HUDEP-2 (cell line): ENCODE data around the gene ROCK2.
A peak's percentile ranks its signal among the peaks of the same experiment; 100 is the strongest.

Experiments used
- DNase-seq, 76 experiments: peaks; one replicate each; lab custom pipeline; 2025; ENCODE audit not compliant: unreplicated experiment in 76 of 76; lab: John Stamatoyannopoulos, UW

The ROCK2 gene

DNA sequence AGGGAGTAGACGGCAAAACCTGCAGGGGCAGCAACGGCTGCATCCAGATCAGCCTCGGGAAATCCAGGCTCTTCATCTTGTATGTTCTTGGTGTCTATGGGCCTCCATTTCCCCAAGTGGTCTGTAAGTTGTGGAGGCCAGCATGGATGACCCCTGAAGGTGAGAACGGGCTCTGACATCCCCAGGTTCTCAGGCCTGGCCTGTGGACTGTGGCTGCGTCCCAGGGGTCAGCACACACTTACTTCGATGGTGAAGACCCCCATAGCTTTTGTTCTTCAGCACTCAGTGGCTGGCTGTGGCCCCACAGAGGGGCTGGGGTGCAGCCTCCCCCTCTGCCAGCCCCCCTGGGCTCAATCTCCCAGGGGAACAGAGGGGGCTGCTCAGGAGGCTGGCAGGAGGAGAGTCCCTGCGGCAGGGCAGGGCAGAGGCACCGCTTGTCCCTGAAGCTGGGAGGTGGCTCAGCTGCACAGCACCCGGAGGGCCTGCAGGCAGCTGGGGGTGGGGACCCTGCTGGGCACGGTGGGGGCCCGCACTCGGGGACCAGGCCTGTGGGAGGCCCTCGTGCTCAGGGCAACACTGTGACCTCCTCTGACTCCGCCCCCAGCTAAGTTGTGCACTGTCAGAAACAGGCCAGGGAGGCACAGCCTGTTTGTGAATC, 185.4 kb downstream of the ROCK2 start:
- DNase-seq = peak in 1 of 76 experiments; percentile 2

DNA sequence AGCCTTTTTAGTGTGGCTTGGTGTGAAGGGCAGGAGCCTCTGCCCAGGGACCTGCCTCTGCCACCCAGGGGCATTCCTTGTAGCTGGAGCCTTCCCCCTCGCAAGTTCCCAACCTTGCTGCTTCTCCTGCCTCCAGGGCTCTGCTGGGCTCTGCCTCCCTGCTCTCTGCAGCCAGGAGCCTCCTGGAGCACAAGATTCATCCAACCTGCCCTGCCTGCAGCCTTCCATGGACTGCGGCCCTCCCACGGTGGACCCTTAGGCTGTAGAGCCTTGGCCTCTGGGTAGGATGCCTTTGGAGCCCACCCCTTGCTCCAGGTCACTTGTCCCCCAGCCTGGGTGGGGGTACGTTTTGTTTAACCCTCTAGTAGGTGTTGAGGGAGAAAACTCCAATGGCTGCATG, 186.7 kb downstream of the ROCK2 start:
- DNase-seq = no peak

DNA sequence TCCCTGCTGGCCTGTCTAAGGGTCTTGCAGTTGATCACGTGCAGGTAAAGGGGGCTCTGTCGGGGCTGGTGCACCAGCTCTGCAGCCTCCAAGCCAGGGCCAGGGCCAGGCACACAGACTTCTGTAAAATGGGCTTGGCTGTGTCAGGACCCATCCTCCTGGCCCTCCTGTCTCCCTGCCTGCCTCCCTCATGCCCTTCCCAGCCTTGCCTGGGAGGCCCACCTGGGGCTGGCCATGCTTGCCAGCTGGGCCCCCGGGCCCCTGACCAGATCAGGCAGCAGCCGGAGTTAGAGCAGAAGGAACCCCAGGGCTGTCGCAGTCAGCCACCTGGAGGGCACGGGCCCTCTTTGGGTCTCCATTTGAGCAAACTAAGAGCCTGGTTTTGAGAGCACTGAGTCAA, 187.1 kb downstream of the ROCK2 start:
- no peak for DNase-seq

DNA sequence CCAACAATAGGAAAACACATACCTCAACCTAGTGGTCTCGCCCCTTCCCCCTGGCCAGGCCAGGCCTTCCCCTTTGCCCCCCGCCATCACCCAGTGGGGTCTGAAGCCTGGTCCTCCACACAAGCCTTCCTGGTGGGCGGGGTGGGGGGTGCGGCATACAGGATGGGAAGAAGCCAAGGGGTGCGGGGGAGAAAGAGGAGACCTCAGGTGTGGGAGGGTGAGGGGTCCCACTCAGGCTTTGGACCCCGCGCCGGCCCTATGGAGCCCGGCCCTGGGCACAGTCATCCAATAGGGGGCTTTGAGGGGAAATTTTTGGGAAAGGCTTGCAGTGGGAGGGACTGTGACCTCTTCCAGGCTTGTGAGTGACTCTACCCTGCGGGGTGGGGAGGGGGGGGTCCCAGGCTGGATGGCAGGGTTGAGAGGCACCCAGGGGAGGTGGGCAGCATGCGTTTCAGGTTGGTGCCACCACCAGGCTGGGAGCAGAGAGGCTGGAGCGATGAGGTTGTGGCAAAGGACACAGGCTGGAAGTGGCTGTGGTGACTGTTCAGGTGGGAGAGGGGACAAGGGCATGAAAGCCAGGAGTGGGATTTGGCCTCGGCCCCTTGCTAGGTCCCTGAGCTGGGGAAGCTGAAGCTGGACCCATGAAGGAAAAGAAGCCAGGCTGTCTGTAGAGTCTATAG, 187.9 kb downstream of the ROCK2 start:
- DNase-seq = no peak

DNA sequence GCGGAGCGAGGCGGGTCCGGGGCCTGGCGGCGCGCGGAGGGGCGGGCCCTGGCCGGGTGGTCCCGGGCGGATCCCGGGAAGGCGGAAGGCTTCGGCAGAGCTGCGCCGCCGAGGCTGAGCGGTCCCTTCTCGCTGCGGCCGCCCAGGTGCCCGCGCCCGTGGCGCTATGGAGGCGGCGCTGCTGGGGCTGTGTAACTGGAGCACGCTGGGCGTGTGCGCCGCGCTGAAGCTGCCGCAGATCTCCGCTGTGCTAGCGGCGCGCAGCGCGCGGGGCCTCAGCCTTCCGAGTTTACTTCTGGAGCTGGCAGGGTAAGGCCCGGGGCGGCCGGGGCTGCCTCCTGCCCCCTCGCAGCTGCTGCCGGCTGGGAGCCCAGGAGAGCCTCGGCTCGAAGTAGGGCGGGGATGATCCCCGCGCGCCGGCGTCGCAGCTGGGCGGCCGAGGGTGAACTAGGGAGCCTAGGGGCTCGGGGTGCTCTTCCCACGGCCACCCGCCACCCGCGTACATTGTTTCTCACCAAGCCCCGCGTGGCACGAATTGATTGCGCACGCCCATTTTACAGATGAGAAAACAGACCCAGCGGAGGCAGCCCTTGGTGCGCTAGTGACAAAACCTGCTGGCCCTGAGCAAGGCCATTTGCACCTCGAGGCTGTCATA, 188.9 kb downstream of the ROCK2 start, which contains the start of gene SLC66A3:
TSS of gene SLC66A3 (plus strand) at position 87 of the 655 bp plus-strand sequence. CDS start at position 167, 80 bp downstream.
- DNase-seq = peak in 39 of 76 experiments; percentile 38 to 96 (median 85)

DNA sequence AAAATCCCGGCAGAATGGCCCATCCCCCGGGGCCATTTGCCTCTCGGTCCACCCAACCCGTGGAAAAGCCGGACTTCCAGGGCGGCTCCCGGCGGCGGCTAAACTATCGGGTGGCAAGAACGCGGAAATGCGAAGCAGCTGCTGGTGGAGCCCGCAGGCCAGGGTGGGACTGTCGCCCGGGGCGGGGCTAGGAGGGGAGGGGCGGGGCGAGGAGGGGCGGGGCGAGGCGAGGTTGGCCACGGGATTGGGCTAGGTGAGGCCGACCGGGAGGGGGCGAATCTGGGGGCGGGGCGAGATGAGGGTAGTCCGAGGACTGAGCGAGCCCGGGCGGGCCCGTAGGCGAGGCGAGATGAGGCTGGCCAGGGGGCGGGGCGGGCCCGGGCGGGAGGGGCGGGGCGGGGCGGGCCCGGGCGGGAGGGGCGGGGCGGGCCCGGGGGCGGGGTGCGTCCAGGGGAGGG, 189.5 kb downstream of the ROCK2 start:
- peak; percentile 32 to 99 (median 96) for DNase-seq

DNA sequence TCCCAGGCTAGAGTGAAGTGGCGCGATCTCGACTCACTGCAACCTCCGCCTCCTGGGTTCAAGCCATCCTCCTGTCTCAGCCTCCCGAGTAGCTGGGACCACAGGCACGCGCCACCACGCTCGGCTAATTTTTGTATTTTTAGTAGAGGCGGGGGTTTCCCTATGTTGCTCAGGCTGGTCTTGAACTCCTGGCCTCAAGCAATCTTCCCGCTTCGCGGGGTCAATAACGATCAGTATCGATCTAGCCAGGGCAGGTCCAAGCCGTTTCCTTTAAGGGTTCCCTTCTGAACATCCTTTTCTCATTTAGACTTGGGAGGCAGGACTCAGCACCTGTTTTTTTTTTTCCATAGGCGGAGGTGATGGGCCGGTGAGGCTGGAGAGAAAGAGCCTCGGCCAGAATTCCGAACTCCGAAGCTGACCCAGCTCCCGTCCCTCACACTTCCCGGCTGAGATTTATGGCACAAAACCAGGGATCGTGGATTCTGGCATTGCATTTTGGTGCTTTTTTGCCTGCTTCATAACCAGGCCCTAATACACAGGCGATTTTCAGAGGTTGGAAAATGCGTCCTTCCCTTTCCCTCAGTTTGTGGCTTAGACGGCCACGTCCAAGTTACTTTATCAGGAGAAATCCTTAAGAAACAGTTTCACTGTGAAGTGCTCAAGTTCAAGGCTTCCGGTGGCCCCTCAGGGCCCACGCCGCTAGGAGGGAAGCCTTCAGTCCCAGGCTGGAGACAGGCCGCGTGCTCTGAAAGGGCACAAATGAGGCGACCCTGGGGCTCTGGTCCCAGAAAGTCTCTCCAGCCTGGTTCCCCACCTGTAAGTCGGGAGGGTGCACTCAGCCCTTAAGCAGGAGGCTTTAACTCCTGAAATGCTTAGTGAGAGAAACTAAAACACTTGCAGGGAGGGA, 190.2 kb downstream of the ROCK2 start:
- peak in 1 of 76 experiments; percentile 25 for DNase-seq

DNA sequence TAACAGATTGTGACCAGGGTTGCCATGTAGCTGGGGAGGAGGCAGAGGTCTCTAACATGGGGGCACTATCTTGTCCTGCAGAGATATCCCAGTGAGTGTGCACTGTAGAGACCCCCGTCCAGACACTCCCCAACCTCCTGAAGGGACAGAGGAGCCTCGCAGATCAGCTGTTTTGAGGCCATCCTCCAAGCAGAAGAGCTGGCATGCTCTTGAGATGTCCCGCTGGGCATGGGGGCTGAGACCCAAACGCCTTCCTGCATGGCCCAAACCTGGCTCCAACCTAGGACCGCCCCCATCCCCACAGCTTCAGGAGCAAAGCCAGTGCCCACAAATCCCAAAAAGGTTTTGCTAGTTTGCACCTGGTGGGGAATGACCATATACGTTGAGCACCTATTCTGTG, 191.8 kb downstream of the ROCK2 start:
- no peak for DNase-seq

DNA sequence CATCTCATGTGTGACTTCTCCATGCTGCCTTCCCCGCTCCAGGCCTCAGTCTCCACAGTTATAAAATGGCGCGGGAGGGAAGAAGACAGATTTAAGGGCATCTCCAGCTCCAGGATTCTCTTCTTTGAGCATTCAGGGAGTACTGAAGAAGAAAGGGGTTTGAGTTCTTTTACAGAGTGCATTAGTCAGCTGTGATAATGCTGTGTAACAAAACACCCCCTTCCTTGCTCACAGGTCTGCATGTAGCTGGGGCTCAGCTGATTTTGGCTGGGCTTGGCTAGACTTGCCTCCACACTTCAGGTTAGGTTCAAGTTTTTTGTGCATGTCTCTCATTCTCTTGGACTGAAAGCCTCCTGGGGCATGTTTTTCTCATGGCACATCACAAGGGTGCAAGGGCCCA, 197.2 kb downstream of the ROCK2 start:
- no peak for DNase-seq

DNA sequence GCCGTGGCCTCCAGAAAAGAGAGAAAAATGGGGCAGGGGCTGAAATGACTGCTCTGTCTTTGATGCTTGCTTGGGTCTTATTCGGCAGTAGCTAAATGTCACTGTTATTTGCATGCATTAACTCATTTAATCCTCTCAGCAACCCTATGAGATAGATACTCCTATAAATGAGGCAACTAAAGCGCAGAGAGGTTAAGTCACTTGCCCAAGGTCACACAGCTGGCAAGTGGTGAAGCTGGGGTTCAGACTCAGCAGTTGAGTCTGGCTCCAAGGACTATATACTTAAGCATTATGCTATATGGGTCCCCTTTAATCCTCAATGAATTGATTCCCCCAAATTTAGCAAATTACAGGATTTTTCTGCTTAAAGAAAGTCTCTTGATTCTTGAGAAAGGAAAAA, 198.4 kb downstream of the ROCK2 start:
- DNase-seq = no peak

DNA sequence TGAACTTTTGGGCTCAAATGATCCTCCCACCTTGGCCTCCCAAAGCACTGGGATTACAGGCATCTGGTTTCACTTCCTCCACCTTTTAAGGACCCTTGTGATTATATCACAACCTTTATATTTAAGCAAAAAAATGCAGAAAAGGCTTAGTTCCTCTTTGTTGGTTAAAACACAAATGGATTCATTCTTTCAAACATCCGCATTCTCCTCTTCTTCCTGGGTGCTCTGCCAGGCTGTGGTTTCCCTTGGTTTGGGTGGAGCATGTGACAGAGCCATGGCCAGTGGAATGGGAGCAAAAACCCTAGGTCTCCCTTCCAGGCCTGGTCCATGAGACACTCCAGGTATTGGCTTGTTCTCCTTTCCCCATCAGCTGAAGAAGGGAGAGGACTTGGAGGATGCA, 199.1 kb downstream of the ROCK2 start:
- no peak for DNase-seq

DNA sequence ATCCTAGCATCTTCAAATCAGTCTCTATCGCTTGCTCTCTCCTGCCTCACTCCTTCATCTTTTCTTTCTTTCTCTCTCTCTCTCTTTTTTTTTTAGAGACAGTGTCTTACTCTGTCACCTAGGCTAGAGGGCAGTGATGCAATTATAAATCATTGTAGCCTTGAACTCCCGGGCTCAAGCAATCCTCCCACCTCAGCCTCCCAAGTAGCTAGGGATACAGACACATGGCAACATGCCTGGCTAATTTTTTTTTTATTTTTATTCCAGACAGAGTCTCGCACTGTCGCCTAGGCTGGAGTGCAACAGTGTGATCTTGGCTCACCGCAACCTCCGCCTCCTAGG, 199.7 kb downstream of the ROCK2 start:
- DNase-seq = no peak

DNA sequence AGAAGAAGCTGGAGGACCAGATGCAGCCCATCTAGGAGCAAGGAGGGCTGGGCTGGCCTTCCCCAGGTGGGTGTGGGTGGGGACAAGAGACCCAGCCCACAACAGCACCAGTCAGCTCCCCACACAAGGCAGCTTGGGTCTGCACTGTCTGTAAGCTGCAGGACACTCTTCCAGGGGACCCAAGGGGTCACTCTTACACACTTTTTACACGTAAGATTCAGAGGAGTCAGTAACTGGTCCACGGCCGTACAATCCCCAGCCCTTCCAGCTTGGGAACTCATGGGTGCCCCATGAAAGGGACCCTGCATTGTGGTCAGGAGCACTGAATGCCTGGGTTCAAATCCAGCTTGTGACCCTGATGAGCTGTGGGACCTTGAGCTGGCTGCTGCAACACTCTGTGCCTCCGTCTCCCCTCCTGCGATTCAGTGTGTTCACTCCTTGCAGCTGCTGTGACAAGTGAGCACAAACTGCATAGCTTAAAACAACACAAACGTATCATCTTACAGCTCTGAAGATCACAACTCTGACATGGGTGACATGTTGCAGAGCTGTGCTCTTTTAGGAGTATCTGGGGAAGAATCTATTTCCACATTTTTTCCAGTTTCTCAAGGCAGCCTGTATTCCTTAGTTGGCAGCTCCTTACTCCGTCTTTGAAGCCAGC, 200.2 kb downstream of the ROCK2 start:
- no peak for DNase-seq

DNA sequence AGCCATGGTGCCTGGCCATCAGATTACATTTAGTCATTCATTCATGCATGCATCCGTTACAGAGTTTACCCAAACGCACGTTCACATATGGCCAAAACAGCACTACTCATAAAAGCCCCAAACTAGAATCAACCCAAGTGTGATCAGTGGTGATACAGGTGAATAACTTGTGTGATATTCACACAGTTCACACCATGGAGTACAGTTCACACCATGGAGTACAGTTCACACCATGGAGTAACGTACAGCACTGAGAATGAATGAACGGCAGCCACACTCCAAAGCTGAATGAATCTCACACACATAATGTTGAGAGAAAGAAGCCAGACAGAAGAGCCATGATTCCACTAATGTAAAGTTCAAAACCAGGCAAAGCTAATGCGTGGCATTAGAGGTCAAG, 201.4 kb downstream of the ROCK2 start:
- DNase-seq = no peak

DNA sequence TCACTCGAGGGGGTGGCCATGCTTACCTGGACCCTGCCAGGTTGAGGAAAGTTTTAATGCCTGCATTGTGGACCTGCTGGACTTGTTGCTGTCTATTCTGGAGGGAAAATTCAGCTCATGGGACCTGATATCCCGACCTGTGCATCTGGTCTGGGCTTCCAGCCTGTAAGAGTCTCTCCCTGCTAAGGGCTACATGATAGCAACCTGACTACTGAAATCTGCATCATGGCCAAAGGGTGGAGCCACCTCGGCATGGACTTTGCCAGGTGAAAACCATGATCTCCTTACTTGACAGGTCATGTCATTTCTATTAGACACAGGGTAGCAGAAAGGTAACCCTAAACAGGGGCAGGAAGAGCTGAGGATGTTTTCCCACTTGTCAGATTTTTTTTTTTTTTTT, 202.1 kb downstream of the ROCK2 start:
- no peak for DNase-seq

DNA sequence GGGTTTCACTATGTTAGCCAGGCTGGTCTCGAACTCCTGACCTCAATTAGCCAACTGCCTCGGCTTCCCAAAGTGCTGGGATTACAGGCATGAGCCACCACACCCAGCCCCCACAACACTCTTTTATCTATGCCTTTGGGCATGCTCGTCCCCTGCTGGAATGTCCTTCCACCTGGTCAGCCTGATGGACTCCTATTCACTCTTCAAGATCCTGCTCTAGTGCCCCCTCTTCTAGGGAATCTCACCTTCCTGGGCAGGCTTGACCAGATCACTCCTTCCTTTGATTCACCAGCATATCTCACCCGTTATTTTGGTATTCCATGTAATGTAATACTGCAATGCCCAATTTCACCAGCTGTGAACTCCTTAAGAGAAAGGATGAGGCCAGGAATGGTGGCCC, 203.1 kb downstream of the ROCK2 start:
- DNase-seq = no peak

DNA sequence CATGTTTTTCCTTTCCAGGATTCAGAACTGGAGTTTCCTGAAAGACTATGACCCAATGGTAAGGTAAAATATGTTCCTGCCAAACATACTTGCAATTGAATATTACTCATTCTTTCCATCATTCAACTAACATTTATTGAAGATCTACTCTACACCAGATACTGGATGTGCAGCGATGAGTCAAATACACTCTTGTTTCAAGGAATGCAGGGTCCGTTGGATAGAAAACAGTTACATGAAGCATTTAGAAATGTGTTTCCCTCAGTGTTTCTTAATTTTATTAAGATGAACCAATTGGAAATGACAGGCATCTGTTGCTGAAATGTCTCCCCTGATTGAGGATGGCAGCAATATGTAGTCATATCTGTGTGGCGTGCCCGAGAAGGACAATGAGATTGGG, 203.9 kb downstream of the ROCK2 start:
- no peak for DNase-seq

DNA sequence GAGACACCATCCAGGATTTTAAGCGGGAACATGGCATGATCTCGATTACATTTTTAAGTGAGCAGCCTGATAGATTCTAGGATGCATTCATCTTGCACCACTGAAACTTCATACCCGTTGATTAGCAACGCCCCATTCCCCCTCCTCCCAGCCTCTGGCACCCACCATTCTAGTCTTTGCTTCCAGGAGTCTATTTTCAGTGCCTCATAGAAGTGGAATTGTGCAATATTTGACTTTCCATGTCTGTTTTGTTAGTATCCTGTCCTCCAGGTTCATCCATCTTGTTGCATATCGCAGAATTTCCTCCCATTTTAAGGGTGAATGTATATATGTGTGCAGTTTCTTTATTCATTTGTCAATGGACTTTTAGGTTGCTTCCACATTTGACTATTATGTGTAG, 210.1 kb downstream of the ROCK2 start:
- no peak for DNase-seq

DNA sequence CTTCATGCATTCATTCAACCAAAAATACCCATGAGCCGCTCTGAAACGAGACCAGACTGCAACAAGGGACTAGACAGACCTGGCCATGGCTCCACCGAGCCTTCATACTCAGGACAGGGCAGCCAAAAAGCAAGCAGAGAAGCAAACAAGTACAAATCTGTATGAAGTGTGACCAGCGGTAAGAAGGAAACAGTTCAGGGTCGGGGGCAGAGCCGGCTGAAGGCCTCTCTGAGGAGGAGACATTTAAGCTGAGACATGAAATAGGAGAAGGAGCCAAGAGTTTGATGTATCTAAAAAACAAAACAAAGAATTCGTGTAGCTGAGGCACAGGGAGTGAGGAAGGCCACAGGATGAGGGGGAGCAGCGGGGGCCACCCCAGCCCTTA, 210.5 kb downstream of the ROCK2 start:
- no peak for DNase-seq

DNA sequence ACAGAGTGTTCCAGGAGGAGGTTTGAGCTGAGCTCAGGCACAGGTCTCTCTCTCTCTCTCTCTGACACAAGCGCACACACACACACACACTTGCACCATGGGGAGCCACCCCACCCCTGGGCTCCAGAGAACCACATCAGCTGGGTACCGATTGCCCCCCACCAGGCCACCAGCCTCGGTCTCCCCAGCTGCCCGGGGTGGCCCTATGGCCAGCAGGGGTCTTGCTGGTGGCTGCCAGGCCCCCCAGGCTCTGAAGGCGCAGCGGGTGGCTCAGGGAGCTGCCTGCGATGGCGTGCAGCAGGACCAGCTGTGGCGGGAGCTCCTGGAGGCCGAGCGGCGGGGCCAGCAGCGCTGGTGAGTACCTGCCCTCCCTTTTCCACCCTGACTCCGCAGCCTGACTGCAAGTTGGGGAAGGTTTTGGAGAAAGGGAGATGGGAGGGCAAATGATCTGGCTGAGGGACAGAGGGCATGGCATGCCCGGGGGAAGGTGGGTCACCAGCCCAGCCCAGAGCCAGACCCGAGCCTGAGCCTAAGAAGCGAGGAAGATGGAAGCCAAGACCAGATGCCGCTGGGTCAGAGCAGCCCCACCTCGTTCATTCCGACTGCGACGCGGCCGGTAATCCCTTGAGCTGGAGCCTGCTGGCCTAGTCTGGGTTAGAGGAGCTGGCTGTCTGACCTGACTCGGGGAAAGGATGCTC, 211.0 kb downstream of the ROCK2 start:
- no peak for DNase-seq
